Measurements from ENCODE around the gene BCAM.

- TF ChIP-seq, protein P1, sequence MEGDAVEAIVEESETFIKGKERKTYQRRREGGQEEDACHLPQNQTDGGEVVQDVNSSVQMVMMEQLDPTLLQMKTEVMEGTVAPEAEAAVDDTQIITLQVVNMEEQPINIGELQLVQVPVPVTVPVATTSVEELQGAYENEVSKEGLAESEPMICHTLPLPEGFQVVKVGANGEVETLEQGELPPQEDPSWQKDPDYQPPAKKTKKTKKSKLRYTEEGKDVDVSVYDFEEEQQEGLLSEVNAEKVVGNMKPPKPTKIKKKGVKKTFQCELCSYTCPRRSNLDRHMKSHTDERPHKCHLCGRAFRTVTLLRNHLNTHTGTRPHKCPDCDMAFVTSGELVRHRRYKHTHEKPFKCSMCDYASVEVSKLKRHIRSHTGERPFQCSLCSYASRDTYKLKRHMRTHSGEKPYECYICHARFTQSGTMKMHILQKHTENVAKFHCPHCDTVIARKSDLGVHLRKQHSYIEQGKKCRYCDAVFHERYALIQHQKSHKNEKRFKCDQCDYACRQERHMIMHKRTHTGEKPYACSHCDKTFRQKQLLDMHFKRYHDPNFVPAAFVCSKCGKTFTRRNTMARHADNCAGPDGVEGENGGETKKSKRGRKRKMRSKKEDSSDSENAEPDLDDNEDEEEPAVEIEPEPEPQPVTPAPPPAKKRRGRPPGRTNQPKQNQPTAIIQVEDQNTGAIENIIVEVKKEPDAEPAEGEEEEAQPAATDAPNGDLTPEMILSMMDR (IDR thresholded peaks at IDR 0.05), result no peak
- no peak for TF ChIP-seq EP300 (IDR thresholded peaks at IDR 0.05)
- no peak for TF ChIP-seq POLR2AphosphoS5 (IDR thresholded peaks at IDR 0.05)
Measured at GRCh38 chr19:44785271-44785670, 23.6 kb upstream of the BCAM start.
